Left lobe of liver (tissue), 2 donors: Measurements from ENCODE around the gene CENPL. TPM values are rescaled to one million over a fixed set of nuclear protein-coding genes. Genes with fewer than 3 reads are reported as not detected.
"Not testable (repeated sequence)": the region's sequence is repeated elsewhere in the genome, so short reads cannot be mapped to it uniquely, and the experiment has no call there.

Experiments
- ATAC-seq: fragments of 200-7000 bp; cut with Tn5 transposase; one replicate; pipeline ENCODE4 v1.9.1; 2020; ENCODE audit warnings: mild to moderate bottlenecking, moderate library complexity
- DNase-seq: peaks from one replicate; pipeline ENCODE4 v3.0.0-alpha.2; 2020; ENCODE audit warnings: low spot score
- total RNA-seq: library from RNA; stranded (reverse); gene quantifications from one replicate; pipeline ENCODE4 v1.2.1, GENCODE V29; 2021
- donor health status: DM: no; HTN: no; CAD: no; lungs with moderate emphysema.
- donor health status: DM: no; HTN: yes; CAD: no.

CENPL gene
- total RNA-seq, 1 donor from 2014 or later: 1.1 TPM

- DNase-seq (no peak), ATAC-seq (no peak)
These were observed 56.5 kb downstream of the CENPL start for GRCh38 chr1:173768206-173768605.

GRCh38 chr1:173764331-173764730, 60.4 kb downstream of the CENPL start:
- not testable (repeated sequence) for ATAC-seq, DNase-seq

- no peak for ATAC-seq
These were observed 65.7 kb downstream of the CENPL start for GRCh38 chr1:173758980-173759379.

GRCh38 chr1:173758110-173758509, 66.6 kb downstream of the CENPL start:
- no peak for ATAC-seq
- DNase-seq: no peak

More at GRCh38 chr1:173758980-173759379, 65.7 kb downstream of the CENPL start:
- DNase-seq: no peak

GRCh38 chr1:173757666-173758065, 67.0 kb downstream of the CENPL start:
- DNase-seq: no peak
- no peak for ATAC-seq

GRCh38 chr1:173753830-173754229, 70.9 kb downstream of the CENPL start:
- ATAC-seq: peak; percentile 88

More at GRCh38 chr1:173753830-173754229, 70.9 kb downstream of the CENPL start:
- DNase-seq: no peak

Other genes with a start within 250 kb of the CENPL start
- not detected for gene SLC9C2, start 221.8 kb downstream of the CENPL start, total RNA-seq
- not detected for gene TEX50, start 189.5 kb downstream of the CENPL start, total RNA-seq
- not detected for gene ANKRD45, start 155.0 kb downstream of the CENPL start, total RNA-seq
- gene KLHL20, start 109.9 kb downstream of the CENPL start, total RNA-seq: 13.2 TPM
- 11.1 TPM for gene DARS2, start 210 bp downstream of the CENPL start, total RNA-seq
- 52.0 TPM for gene GAS5, start 43.1 kb upstream of the CENPL start, total RNA-seq
- 4.7 TPM for gene ZBTB37, start 43.5 kb upstream of the CENPL start, total RNA-seq
- 2,515 TPM for gene SERPINC1, start 92.4 kb upstream of the CENPL start, total RNA-seq
- 16.9 TPM for gene RC3H1, start 197.5 kb upstream of the CENPL start, total RNA-seq